PC-3 (cell line): ENCODE measurements around the gene SMIM9.

ENCODE experiments used
- EZH2 ChIP-seq: fragments of 300-600 bp; sonication (generic); IDR thresholded peaks from one replicate; pipeline ENCODE4 v1.6.1; 2017; ENCODE audit warnings: antibody characterized with exemption, mild to moderate bottlenecking, low read length; ENCODE audit not compliant: unreplicated experiment
- TF ChIP-seq, protein P1 (sequence below): fragments of 300-600 bp; sonication (generic); conservative IDR thresholded peaks from 2 replicates; pipeline ENCODE4 v1.5.1; 2017; ENCODE audit warnings: antibody characterized with exemption, low read depth, mild to moderate bottlenecking, low read length

DNA sequence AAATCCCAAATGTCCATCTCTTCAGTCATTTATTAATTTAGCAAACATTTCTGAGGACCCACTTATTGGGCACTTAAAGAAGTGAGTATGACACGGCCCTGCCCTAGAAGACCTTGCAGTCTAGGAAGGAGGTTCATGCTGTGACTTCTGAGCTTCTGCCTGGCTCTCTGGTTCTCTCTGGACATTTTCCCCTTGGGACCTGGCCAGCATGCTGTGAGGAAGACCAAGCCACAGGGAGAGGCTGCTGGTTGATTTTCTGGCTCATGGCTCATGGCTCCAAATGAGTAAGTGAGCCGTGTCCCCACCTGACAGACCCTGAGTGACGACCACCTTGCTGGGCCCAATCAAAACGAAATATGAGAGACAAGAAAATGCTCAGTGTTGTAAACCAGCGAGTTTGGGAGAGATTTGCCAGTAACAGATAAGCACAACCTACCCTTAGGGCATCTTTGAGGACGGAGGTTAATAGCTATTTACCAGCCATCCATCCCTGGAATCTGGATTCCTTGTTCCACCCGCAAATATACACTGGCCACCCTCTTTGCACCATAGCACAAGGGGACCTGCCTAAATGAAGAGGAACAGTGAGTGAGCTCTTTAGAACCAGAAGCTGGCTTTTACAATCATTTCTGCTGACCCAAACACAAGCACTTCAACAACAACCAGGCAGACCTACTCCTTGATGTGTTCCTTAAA lies 30.1 kb downstream of the SMIM9 start:
- TF ChIP-seq, protein P1, sequence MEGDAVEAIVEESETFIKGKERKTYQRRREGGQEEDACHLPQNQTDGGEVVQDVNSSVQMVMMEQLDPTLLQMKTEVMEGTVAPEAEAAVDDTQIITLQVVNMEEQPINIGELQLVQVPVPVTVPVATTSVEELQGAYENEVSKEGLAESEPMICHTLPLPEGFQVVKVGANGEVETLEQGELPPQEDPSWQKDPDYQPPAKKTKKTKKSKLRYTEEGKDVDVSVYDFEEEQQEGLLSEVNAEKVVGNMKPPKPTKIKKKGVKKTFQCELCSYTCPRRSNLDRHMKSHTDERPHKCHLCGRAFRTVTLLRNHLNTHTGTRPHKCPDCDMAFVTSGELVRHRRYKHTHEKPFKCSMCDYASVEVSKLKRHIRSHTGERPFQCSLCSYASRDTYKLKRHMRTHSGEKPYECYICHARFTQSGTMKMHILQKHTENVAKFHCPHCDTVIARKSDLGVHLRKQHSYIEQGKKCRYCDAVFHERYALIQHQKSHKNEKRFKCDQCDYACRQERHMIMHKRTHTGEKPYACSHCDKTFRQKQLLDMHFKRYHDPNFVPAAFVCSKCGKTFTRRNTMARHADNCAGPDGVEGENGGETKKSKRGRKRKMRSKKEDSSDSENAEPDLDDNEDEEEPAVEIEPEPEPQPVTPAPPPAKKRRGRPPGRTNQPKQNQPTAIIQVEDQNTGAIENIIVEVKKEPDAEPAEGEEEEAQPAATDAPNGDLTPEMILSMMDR, result no peak
- TF ChIP-seq EZH2, result no peak
